Epithelial cell of prostate (primary cell): Measurements from ENCODE around the gene SMIM44.

Experiments used
- DNase-seq: peaks from one replicate; pipeline ENCODE4 v3.0.0-alpha.2; 2011; ENCODE audit warnings: low read depth, low spot score
- H3K27ac ChIP-seq: fragments of 450-650 bp; 2 replicates; pipeline ENCODE4 v1.5.1; 2017; ENCODE audit warnings: mild to moderate bottlenecking

The SMIM44 gene

GRCh38 chr19:3479177-3479833 is 3.9 kb downstream of the SMIM44 start:
- no peak overlapping the region for H3K27ac ChIP-seq
- DNase-seq: no peak

- no peak for DNase-seq
Measured at GRCh38 chr19:3478409-3479176, 4.6 kb downstream of the SMIM44 start.

GRCh38 chr19:3477951-3478350 is 5.3 kb downstream of the SMIM44 start:
- no peak for DNase-seq
- no peak overlapping the region for H3K27ac ChIP-seq

More at GRCh38 chr19:3478409-3479176, 4.6 kb downstream of the SMIM44 start:
- H3K27ac ChIP-seq: no peak overlapping the region

- H3K27ac ChIP-seq: no peak overlapping the region
- no peak for DNase-seq
Measured at GRCh38 chr19:3477506-3477905, 5.7 kb downstream of the SMIM44 start.

GRCh38 chr19:3476830-3477229 is 6.4 kb downstream of the SMIM44 start:
- H3K27ac ChIP-seq: no peak overlapping the region
- no peak for DNase-seq

- no peak for DNase-seq
- no peak overlapping the region for H3K27ac ChIP-seq
Measured at GRCh38 chr19:3475449-3475848, 7.8 kb downstream of the SMIM44 start.

GRCh38 chr19:3474614-3475013 is 8.6 kb downstream of the SMIM44 start:
- H3K27ac ChIP-seq: no peak overlapping the region
- no peak for DNase-seq

- H3K27ac ChIP-seq: no peak overlapping the region
- no peak for DNase-seq
Measured at GRCh38 chr19:3474010-3474409, 9.2 kb downstream of the SMIM44 start.

- DNase-seq: no peak
Measured at GRCh38 chr19:3471954-3472655, 11.1 kb downstream of the SMIM44 start.

GRCh38 chr19:3470500-3471128 is 12.6 kb downstream of the SMIM44 start:
- DNase-seq: no peak
- no peak overlapping the region for H3K27ac ChIP-seq

More at GRCh38 chr19:3471954-3472655, 11.1 kb downstream of the SMIM44 start:
- H3K27ac ChIP-seq: no peak overlapping the region

- no peak for DNase-seq
- no peak overlapping the region for H3K27ac ChIP-seq
Measured at GRCh38 chr19:3469638-3470499, 13.4 kb downstream of the SMIM44 start.

- DNase-seq: no peak
- no peak overlapping the region for H3K27ac ChIP-seq
Measured at GRCh38 chr19:3468211-3468610, 15.0 kb downstream of the SMIM44 start.

- no peak for DNase-seq
- no peak overlapping the region for H3K27ac ChIP-seq
Measured at GRCh38 chr19:3467437-3468198, 15.6 kb downstream of the SMIM44 start.

- DNase-seq: no peak
- no peak overlapping the region for H3K27ac ChIP-seq
Measured at GRCh38 chr19:3466635-3467034, 16.6 kb downstream of the SMIM44 start.

- no peak overlapping the region for H3K27ac ChIP-seq
- DNase-seq: no peak
Measured at GRCh38 chr19:3465552-3465951, 17.7 kb downstream of the SMIM44 start.

GRCh38 chr19:3464587-3465235 is 18.5 kb downstream of the SMIM44 start:
- no peak for DNase-seq
- H3K27ac ChIP-seq: no peak overlapping the region

- no peak overlapping the region for H3K27ac ChIP-seq
- no peak for DNase-seq
Measured at GRCh38 chr19:3463714-3464586, 19.3 kb downstream of the SMIM44 start.
